Lower lobe of right lung (tissue), 2 donors: ENCODE results near the gene POLD4. TPM values are rescaled to one million over a fixed set of nuclear protein-coding genes. Genes with fewer than 3 reads are reported as not detected.

Experiments
- ATAC-seq, 2 donors: fragments of 200-7000 bp; cut with Tn5 transposase; one replicate each; pipeline ENCODE4 v1.9.1; 2020 to 2022; ENCODE audit warnings: mild to moderate bottlenecking in 2 of 2, moderate library complexity in 2 of 2
- DNase-seq: peaks from one replicate; pipeline ENCODE4 v3.0.0-alpha.2; 2020
- H3K27ac ChIP-seq: fragments of 200-600 bp; one replicate; pipeline ENCODE4 v1.8.0; 2022
- H3K27me3 ChIP-seq: fragments of 200-600 bp; one replicate; pipeline ENCODE4 v1.8.0; 2022; ENCODE audit warnings: low read depth
- H3K36me3 ChIP-seq: fragments of 200-600 bp; one replicate; pipeline ENCODE4 v1.8.0; 2022; ENCODE audit warnings: mild to moderate bottlenecking
- H3K4me1 ChIP-seq: fragments of 200-600 bp; one replicate; pipeline ENCODE4 v1.8.0; 2022
- H3K4me3 ChIP-seq: fragments of 200-600 bp; one replicate; pipeline ENCODE4 v1.8.0; 2022; ENCODE audit warnings: mild to moderate bottlenecking
- H3K9me3 ChIP-seq: fragments of 200-600 bp; one replicate; pipeline ENCODE4 v1.8.0; 2022
- intact Hi-C: fragments of 100-400 bp; cut with DNase I; formaldehyde crosslinking; loops from one replicate; pipeline ENCODE4 v1.11.0; 2022
- total RNA-seq: library from RNA; stranded (reverse); fragmentation: NEBNext Ultra II Directional; extraction: Animal tissue kit (Norgen Biotek cat#: 25700); gene quantifications from one replicate; pipeline ENCODE4 v1.2.1, GENCODE V29; 2021
- TF ChIP-seq, protein P1 (sequence below): fragments of 200-600 bp; IDR thresholded peaks from one replicate; pipeline ENCODE4 v1.8.0; 2022; ENCODE audit warnings: antibody characterized with exemption, mild to moderate bottlenecking
- donor health status: DM: no; HTN: yes; CAD: no; lungs with severe emphysema.

POLD4 gene
- total RNA-seq, 1 donor from 2014 or later = 86.6 TPM

GRCh38 chr11:67309166-67309565 is 44.2 kb downstream of the POLD4 start:
- ATAC-seq (no peak), DNase-seq (no peak)
- no peaks in the 10 kb centered on the region for H3K9me3 ChIP-seq
- peaks cover 50% of the 10 kb centered on the region for H3K36me3 ChIP-seq
- TF ChIP-seq, protein P1, sequence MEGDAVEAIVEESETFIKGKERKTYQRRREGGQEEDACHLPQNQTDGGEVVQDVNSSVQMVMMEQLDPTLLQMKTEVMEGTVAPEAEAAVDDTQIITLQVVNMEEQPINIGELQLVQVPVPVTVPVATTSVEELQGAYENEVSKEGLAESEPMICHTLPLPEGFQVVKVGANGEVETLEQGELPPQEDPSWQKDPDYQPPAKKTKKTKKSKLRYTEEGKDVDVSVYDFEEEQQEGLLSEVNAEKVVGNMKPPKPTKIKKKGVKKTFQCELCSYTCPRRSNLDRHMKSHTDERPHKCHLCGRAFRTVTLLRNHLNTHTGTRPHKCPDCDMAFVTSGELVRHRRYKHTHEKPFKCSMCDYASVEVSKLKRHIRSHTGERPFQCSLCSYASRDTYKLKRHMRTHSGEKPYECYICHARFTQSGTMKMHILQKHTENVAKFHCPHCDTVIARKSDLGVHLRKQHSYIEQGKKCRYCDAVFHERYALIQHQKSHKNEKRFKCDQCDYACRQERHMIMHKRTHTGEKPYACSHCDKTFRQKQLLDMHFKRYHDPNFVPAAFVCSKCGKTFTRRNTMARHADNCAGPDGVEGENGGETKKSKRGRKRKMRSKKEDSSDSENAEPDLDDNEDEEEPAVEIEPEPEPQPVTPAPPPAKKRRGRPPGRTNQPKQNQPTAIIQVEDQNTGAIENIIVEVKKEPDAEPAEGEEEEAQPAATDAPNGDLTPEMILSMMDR = no peak
- intact Hi-C loops = no loop called here
- H3K4me1 ChIP-seq = peaks cover 23% of the 10 kb centered on the region
- H3K4me3 ChIP-seq = no peak overlapping the region
- H3K27me3 ChIP-seq = no peaks in the 10 kb centered on the region
- no peak overlapping the region for H3K27ac ChIP-seq

GRCh38 chr11:67308031-67308866 is 45.1 kb downstream of the POLD4 start:
- ATAC-seq = no peak
- DNase-seq = no peak
- peaks cover 50% of the 10 kb centered on the region for H3K36me3 ChIP-seq
- no peak overlapping the region for H3K27ac ChIP-seq
- H3K4me1 ChIP-seq = peaks cover 23% of the 10 kb centered on the region
- intact Hi-C loops = no loop called here
- no peaks in the 10 kb centered on the region for H3K27me3 ChIP-seq
- H3K4me3 ChIP-seq = no peak overlapping the region
- no peaks in the 10 kb centered on the region for H3K9me3 ChIP-seq
- TF ChIP-seq, protein P1 = no peak

DNA sequence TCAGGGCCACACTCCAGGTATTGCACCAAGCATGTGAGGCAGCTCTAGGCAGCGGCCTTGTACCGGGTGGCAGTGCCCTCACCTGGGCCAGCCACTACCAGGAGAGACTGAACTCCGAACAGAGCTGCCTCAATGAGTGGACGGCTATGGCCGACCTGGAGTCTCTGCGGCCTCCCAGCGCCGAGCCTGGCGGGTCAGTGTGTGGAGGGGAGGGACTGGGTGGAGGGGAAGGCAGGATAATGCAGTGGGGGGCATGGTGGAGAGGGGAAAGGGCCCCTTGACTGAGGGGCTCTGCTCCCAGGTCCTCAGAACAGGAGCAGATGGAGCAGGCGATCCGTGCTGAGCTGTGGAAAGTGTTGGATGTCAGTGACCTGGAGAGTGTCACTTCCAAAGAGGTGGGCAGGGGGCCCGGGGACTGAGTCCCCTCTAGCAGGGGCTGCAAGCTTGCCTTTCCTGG is 45.8 kb downstream of the POLD4 start:
- no peaks in the 10 kb centered on the region for H3K9me3 ChIP-seq
- no peaks in the 10 kb centered on the region for H3K27me3 ChIP-seq
- no peak overlapping the region for H3K4me3 ChIP-seq
- H3K36me3 ChIP-seq = peaks cover 50% of the 10 kb centered on the region
- no peak for DNase-seq
- H3K4me1 ChIP-seq = peaks cover 21% of the 10 kb centered on the region
- intact Hi-C loops = no loop called here
- no peak for ATAC-seq
- TF ChIP-seq, protein P1 = no peak
- H3K27ac ChIP-seq = no peak overlapping the region

DNA sequence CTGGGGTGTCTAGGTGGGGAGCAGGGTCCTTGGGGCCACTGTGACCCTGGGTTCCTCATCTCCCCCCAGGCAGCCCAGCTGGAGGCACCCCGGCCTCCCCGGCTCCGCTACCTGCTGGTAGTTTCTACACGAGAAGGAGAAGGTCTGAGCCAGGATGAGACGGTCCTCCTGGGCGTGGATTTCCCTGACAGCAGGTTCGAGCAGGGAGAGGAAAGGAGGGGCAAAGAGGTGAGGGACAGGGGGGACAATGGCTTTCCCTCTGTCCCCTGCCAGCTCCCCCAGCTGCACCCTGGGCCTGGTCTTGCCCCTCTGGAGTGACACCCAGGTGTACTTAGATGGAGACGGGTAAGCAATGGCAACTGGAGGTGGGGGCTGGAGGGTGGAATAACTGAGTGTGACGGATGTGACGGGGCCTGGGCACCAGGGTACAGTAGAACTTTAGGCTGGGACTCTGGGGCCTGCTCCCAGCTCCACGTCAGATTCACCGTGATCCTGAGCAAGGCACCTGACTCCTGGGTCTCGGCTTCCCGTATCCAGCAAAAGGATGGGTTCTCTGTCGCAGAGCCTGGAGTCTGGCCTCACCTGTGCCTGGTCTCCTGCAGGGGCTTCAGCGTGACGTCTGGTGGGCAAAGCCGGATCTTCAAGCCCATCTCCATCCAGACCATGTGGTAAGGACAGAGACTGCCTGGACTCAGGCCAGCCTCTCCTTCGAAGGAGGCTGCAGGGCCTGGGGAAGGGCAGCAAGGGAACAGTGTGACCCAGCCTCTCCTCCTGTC is 46.4 kb downstream of the POLD4 start:
- Histone ChIP-seq H3K27ac (no peak overlapping the region), H3K36me3 (peaks cover 54% of the 10 kb centered on the region), H3K9me3 (no peaks in the 10 kb centered on the region), H3K27me3 (no peaks in the 10 kb centered on the region), H3K4me1 (peaks cover 22% of the 10 kb centered on the region), H3K4me3 (no peak overlapping the region)
- intact Hi-C loops = no loop called here
- no peak for ATAC-seq
- TF ChIP-seq, protein P1 = no peak
- no peak for DNase-seq

- Histone ChIP-seq H3K27me3 (no peaks in the 10 kb centered on the region), H3K4me1 (peaks cover 29% of the 10 kb centered on the region), H3K4me3 (peak overlapping the region; percentile 98), H3K27ac (no peak overlapping the region), H3K9me3 (no peaks in the 10 kb centered on the region), H3K36me3 (peaks cover 56% of the 10 kb centered on the region)
- ATAC-seq = no peak
- DNase-seq = peak; percentile 39
- TF ChIP-seq, protein P1 = no peak
- intact Hi-C loops = no loop called here
Measured at GRCh38 chr11:67304511-67305113, 48.7 kb downstream of the POLD4 start.
